PC-3 (cell line): Measurements from ENCODE around the gene B4GALT5. TPM values are rescaled to one million over a fixed set of nuclear protein-coding genes. Genes with fewer than 3 reads are reported as not detected.

Experiments used
- ATAC-seq: fragments of 200-7000 bp; cut with Tn5 transposase; 2 replicates; pipeline ENCODE4 v1.9.1; 2020; ENCODE audit warnings: mild to moderate bottlenecking, moderate library complexity
- BruUV-seq: library from RNA; stranded (reverse); fragments of 400-500 nt; replicated peaks from 2 replicates; lab custom pipeline; 2021; lab: Mats Ljungman, UMichigan
- CTCF ChIA-PET: fragments of 300-600 bp; sonication (Branson Sonifier 250); formaldehyde crosslinking; loops from one replicate; lab custom pipeline; 2022; ENCODE audit warnings: antibody characterized with exemption; lab: Charles Lee
- POLR2A ChIA-PET: fragments of 300-600 bp; sonication (Branson Sonifier 250); formaldehyde crosslinking; loops from one replicate; lab custom pipeline; 2022; ENCODE audit warnings: antibody characterized with exemption; ENCODE audit not compliant: unreplicated experiment; lab: Charles Lee
- DNase-seq: peaks from one replicate; pipeline ENCODE4 v3.0.0-alpha.2; 2015
- H2AFZ ChIP-seq: fragments of 300-600 bp; sonication (generic); 2 replicates; pipeline ENCODE4 v1.6.0; 2016; ENCODE audit warnings: antibody characterized with exemption, low read length
- H3F3A ChIP-seq: fragments of 300-600 bp; sonication (generic); one replicate; pipeline ENCODE4 v1.6.0; 2017; ENCODE audit warnings: antibody characterized with exemption, low read length, control low read depth, mild to moderate bottlenecking; ENCODE audit not compliant: unreplicated experiment
- H3K27ac ChIP-seq: fragments of 300-600 bp; sonication (generic); 2 replicates; pipeline ENCODE4 v1.5.1; 2016; ENCODE audit warnings: mild to moderate bottlenecking, low read length
- H3K27me3 ChIP-seq: fragments of 300-600 bp; sonication (generic); 2 replicates; pipeline ENCODE4 v1.6.1; 2016; ENCODE audit warnings: low read length, mixed read lengths
- H3K36me3 ChIP-seq: fragments of 300-600 bp; sonication (generic); 2 replicates; pipeline ENCODE4 v1.6.1; 2016; ENCODE audit warnings: low read depth, mixed run types, low read length, mixed read lengths
- H3K4me1 ChIP-seq: fragments of 300-600 bp; sonication (generic); 2 replicates; pipeline ENCODE4 v1.5.1; 2016; ENCODE audit warnings: low read length; ENCODE audit not compliant: insufficient read depth
- H3K4me2 ChIP-seq: fragments of 300-600 bp; sonication (generic); 2 replicates; pipeline ENCODE4 v1.6.0; 2016; ENCODE audit warnings: low read length
- H3K4me3 ChIP-seq: fragments of 300-600 bp; sonication (generic); 2 replicates; pipeline ENCODE4 v1.5.1; 2016; ENCODE audit warnings: mild to moderate bottlenecking, low read length, mixed read lengths
- H3K79me2 ChIP-seq: fragments of 300-600 bp; sonication (generic); 2 replicates; pipeline ENCODE4 v1.6.1; 2017; ENCODE audit warnings: low read length, mixed read lengths
- H3K9ac ChIP-seq: fragments of 300-600 bp; sonication (generic); 2 replicates; pipeline ENCODE4 v1.6.0; 2016; ENCODE audit warnings: mild to moderate bottlenecking, low read length
- H3K9me2 ChIP-seq: fragments of 300-600 bp; sonication (generic); replicated peaks from 2 replicates; pipeline ENCODE4 v1.6.1; 2016; ENCODE audit warnings: mixed run types, low read length, mixed read lengths
- H3K9me3 ChIP-seq: fragments of 300-600 bp; sonication (generic); 2 replicates; pipeline ENCODE4 v1.6.1; 2016; ENCODE audit warnings: low read length, mixed read lengths
- H4K20me1 ChIP-seq: fragments of 300-600 bp; sonication (generic); 2 replicates; pipeline ENCODE4 v1.6.1; 2016; ENCODE audit warnings: low read length, mixed read lengths
- CTCF ChIP-seq: fragments of 300-600 bp; sonication (generic); conservative IDR thresholded peaks from 2 replicates; pipeline ENCODE4 v1.5.1; 2017; ENCODE audit warnings: antibody characterized with exemption, low read depth, mild to moderate bottlenecking, low read length
- EZH2 ChIP-seq: fragments of 300-600 bp; sonication (generic); IDR thresholded peaks from one replicate; pipeline ENCODE4 v1.6.1; 2017; ENCODE audit warnings: antibody characterized with exemption, mild to moderate bottlenecking, low read length; ENCODE audit not compliant: unreplicated experiment
- EZH2phosphoT487 ChIP-seq: fragments of 300-600 bp; sonication (generic); IDR thresholded peaks from 2 replicates; pipeline ENCODE4 v1.6.1; 2018; ENCODE audit warnings: mild to moderate bottlenecking, antibody characterized with exemption, low read length, borderline replicate concordance
- intact Hi-C: fragments of 100-400 bp; cut with micrococcal nuclease; formaldehyde crosslinking; loops from 2 replicates; pipeline ENCODE4 v1.9.0; 2023
- total RNA-seq: library from RNA; depleted of rRNA; stranded (reverse); fragments of >200 nt; gene quantifications from 2 replicates; pipeline ENCODE4 v1.2.3, GENCODE V29; 2014

B4GALT5 gene
- total RNA-seq, 1 experiment from 2014 or later: 18.1 TPM

DNA sequence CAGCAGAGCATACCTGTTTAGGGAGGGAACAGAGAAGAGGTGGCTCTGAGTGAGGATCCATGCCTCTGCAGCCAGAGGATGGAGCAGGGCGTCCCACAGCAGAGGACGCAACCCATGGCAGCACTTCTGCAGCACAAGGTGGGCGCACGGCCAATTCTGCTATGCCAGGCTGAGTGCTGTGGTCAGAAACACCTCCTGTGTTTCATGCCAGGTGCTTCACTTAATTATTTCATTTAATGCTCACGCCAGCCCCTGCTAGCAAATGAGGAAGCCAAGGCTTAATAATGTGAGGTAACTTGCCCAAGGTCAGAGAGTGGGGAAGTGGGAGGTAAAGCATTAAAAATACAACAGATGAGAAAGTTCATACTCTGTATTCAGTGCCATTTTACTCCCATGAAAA is 77.2 kb downstream of the B4GALT5 start:
- no peak overlapping the region for H3K4me3 ChIP-seq
- no peaks in the 10 kb centered on the region for H3K79me2 ChIP-seq
- no peak for ATAC-seq
- no peaks in the 10 kb centered on the region for H3K9me2 ChIP-seq
- POLR2A ChIA-PET: no interaction called here
- no peaks in the 10 kb centered on the region for H3K9me3 ChIP-seq
- H4K20me1 ChIP-seq: no peaks in the 10 kb centered on the region
- TF ChIP-seq EZH2: no peak
- no peak overlapping the region for H3K9ac ChIP-seq
- peaks cover 65% of the 10 kb centered on the region for H3K36me3 ChIP-seq
- no peak overlapping the region for H3K4me2 ChIP-seq
- intact Hi-C loops: no loop called here
- no peak for DNase-seq
- no TSS peak for BruUV-seq
- H3F3A ChIP-seq: no peaks in the 10 kb centered on the region
- CTCF ChIA-PET: no interaction called here
- H3K27me3 ChIP-seq: no peaks in the 10 kb centered on the region
- no peak overlapping the region for H3K27ac ChIP-seq
- no peak overlapping the region for H2AFZ ChIP-seq
- H3K4me1 ChIP-seq: no peaks in the 10 kb centered on the region

DNA sequence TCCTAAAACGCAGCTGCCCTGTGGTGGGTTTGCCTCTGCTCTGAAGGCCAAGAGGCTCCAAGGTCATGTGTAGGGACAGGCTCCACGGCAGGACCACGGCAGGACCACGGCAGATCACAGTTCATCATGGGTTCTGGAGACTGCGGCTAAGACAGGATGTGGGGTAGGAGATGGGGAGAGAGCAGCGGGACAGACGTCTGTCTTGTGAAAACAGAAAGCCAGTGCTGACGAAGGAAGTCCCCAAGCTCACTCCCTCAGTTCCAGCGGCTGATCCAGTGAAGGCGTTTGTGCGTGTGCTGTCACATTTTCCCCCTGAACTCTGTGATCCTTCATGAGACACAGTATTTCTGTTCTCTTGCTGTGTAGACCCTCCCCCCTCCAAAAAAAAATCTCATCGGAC is 77.8 kb downstream of the B4GALT5 start:
- Histone ChIP-seq H3K36me3 (peaks cover 59% of the 10 kb centered on the region), H3K79me2 (no peaks in the 10 kb centered on the region), H3K4me3 (no peak overlapping the region), H3K9ac (no peak overlapping the region), H3K27me3 (no peaks in the 10 kb centered on the region), H3K4me1 (no peaks in the 10 kb centered on the region), H3F3A (no peaks in the 10 kb centered on the region), H2AFZ (no peak overlapping the region), H4K20me1 (no peaks in the 10 kb centered on the region), H3K9me3 (no peaks in the 10 kb centered on the region), H3K4me2 (no peak overlapping the region), H3K27ac (no peak overlapping the region), H3K9me2 (no peaks in the 10 kb centered on the region)
- no peak for TF ChIP-seq CTCF
- no peak for TF ChIP-seq EZH2phosphoT487
- no peak for TF ChIP-seq EZH2
- CTCF ChIA-PET: interaction anchor here (0.7 kb wide), 1 partner anchor 65 kb away, joined by 4 read pairs; no protein-coding TSS in a partner anchor
- POLR2A ChIA-PET: no interaction called here
- BruUV-seq: TSS peak; percentile 16
- DNase-seq: no peak
- intact Hi-C loops: no loop called here
- ATAC-seq: no peak

DNA sequence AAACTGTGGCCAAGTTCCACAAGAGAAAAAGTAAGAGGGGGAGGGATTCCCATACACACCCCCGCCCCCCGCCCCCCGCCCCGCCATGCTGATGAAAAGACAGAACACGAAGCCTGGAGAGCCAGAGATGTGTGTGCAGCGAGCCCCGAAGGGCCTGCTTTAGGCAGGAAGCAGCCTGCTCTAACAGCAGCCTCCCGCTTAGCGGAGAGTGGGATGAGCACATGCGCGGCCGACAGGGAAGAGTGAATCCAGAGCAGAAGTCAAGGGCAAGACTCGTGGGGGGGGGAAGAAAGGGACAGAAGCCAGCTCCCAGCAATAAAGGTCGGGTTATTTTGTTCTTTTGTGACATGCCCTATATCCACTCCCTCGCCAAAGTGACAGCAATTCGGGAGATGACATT is 78.5 kb downstream of the B4GALT5 start:
- Histone ChIP-seq H3K79me2 (no peaks in the 10 kb centered on the region), H3K4me1 (no peaks in the 10 kb centered on the region), H3K9me2 (no peaks in the 10 kb centered on the region), H3K4me3 (no peak overlapping the region), H2AFZ (no peak overlapping the region), H3K27ac (no peak overlapping the region), H3K27me3 (no peaks in the 10 kb centered on the region), H4K20me1 (no peaks in the 10 kb centered on the region), H3K9me3 (no peaks in the 10 kb centered on the region), H3K9ac (no peak overlapping the region), H3K36me3 (peaks cover 54% of the 10 kb centered on the region), H3F3A (no peaks in the 10 kb centered on the region), H3K4me2 (no peak overlapping the region)
- BruUV-seq: no TSS peak
- ATAC-seq: no peak
- TF ChIP-seq CTCF (no peak), EZH2phosphoT487 (no peak), EZH2 (no peak)
- intact Hi-C loops: no loop called here
- ChIA-PET POLR2A (no interaction called here), CTCF (interaction anchor here (0.6 kb wide), 1 partner anchor 52 kb away, joined by 4 read pairs; no protein-coding TSS in a partner anchor)
- no peak for DNase-seq
